ENCODE results near the gene CCDC74B. TPM values are rescaled to one million over a fixed set of nuclear protein-coding genes. Genes with fewer than 3 reads are reported as not detected.
"Not testable (repeated sequence)": the region's sequence is repeated elsewhere in the genome, so short reads cannot be mapped to it uniquely, and the experiment has no call there.

CCDC74B gene

DNA sequence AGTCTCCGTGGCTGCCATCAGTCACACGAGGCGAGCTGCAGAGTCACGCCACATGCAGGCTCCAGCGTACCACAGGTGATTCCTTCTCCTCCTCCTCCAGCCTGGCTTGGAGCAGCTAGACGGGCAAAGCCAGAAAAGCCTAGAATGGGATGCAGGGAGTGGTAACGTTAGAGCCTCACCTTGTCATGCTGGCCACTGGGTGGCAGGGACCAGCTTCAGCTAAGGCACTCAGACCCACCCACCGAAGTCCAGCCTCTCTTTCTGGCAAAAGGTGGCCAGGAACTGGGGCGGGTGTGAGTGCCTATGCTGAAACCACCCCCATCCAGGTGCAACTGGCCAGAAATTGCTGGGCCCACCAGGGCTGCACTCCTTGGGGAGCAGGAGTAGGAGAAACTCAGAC is 17.2 kb downstream of the CCDC74B start:
- H3K23ac ChIP-seq (ENCODE audit: low read depth, low read length, poor library complexity); H2BK120ac ChIP-seq (ENCODE audit: low read depth, low read length); H3K9me3 ChIP-seq (replicated peaks in 1 of 2; ENCODE audit: control insufficient read depth in 2 of 2, insufficient read depth in 1 of 2, low read depth in 1 of 2, low read length in 2 of 2); H2BK12ac ChIP-seq (ENCODE audit: low read length); H3K18ac ChIP-seq (ENCODE audit: low read length); H2BK5ac ChIP-seq (ENCODE audit: low read length); DNase-seq (ENCODE audit: low spot score); H3K4me1 ChIP-seq (ENCODE audit: control insufficient read depth in 2 of 2, insufficient read depth in 1 of 2, low read depth in 1 of 2, low read length in 2 of 2); H3K36me3 ChIP-seq (replicated peaks in 1 of 2; ENCODE audit: control insufficient read depth in 2 of 2, insufficient read depth in 2 of 2, low read length in 2 of 2); H3K4ac ChIP-seq (ENCODE audit: low read length); H3K27ac ChIP-seq (replicated peaks; ENCODE audit: low read length); H3K9ac ChIP-seq (ENCODE audit: low read depth, low read length, poor library complexity); H2AFZ ChIP-seq (ENCODE audit: low read length); H4K8ac ChIP-seq (ENCODE audit: low read depth, low read length); H4K91ac ChIP-seq (ENCODE audit: low read depth, low read length, poor library complexity); H3K27me3 ChIP-seq (ENCODE audit: control insufficient read depth in 3 of 3, insufficient read depth in 3 of 3, low read depth in 1 of 3, low read length in 3 of 3); H3K79me1 ChIP-seq (ENCODE audit: low read depth, low read length); H3K14ac ChIP-seq (ENCODE audit: low read length); H2AK5ac ChIP-seq (ENCODE audit: low read depth, low read length); H3K4me2 ChIP-seq (ENCODE audit: insufficient read depth, low read length, poor library complexity, severe bottlenecking); H2BK15ac ChIP-seq (ENCODE audit: low read length); H3K4me3 ChIP-seq (ENCODE audit: low read length in 2 of 2): not testable (repeated sequence)
- WGBS, 2 donors (ENCODE audit: extremely low coverage in 2 of 2, insufficient read length in 2 of 2, insufficient replicate concordance in 1 of 2), result no CpG with 5 or more reads among the region's 9 CpGs

DNA sequence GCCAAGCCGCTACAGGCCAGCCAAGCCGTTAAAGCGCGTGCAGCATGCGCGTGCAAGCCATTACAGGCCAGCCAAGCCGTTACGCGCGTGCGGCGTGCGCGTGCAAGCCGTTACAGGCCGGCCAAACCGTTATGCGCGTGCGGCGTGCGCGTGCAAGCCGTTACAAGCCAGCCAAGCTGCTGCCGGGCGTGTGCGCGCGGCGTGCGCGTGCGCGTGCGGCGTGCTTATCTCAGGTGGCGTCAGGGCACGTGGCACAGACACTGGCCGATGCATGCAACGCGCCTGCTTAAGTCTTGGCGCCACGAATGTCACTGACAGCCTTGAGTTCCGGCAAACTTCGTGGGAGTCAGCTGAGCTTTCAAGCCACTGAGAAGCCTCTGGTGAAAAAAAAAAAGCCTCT is 24.0 kb downstream of the CCDC74B start:
- not testable (repeated sequence) for H2BK15ac ChIP-seq (ENCODE audit: low read length); DNase-seq (ENCODE audit: low spot score); H3K36me3 ChIP-seq (replicated peaks in 1 of 2; ENCODE audit: control insufficient read depth in 2 of 2, insufficient read depth in 2 of 2, low read length in 2 of 2); H3K27me3 ChIP-seq (ENCODE audit: control insufficient read depth in 3 of 3, insufficient read depth in 3 of 3, low read depth in 1 of 3, low read length in 3 of 3); H2BK5ac ChIP-seq (ENCODE audit: low read length); H3K4me3 ChIP-seq (ENCODE audit: low read length in 2 of 2); H3K9me3 ChIP-seq (replicated peaks in 1 of 2; ENCODE audit: control insufficient read depth in 2 of 2, insufficient read depth in 1 of 2, low read depth in 1 of 2, low read length in 2 of 2); H3K4me2 ChIP-seq (ENCODE audit: insufficient read depth, low read length, poor library complexity, severe bottlenecking); H4K8ac ChIP-seq (ENCODE audit: low read depth, low read length); H3K79me1 ChIP-seq (ENCODE audit: low read depth, low read length); H3K14ac ChIP-seq (ENCODE audit: low read length); H3K27ac ChIP-seq (replicated peaks; ENCODE audit: low read length); H4K91ac ChIP-seq (ENCODE audit: low read depth, low read length, poor library complexity); H2AFZ ChIP-seq (ENCODE audit: low read length); H3K9ac ChIP-seq (ENCODE audit: low read depth, low read length, poor library complexity); H3K23ac ChIP-seq (ENCODE audit: low read depth, low read length, poor library complexity); H3K4ac ChIP-seq (ENCODE audit: low read length); H3K18ac ChIP-seq (ENCODE audit: low read length); H2BK12ac ChIP-seq (ENCODE audit: low read length); H3K4me1 ChIP-seq (ENCODE audit: control insufficient read depth in 2 of 2, insufficient read depth in 1 of 2, low read depth in 1 of 2, low read length in 2 of 2); H2AK5ac ChIP-seq (ENCODE audit: low read depth, low read length); H2BK120ac ChIP-seq (ENCODE audit: low read depth, low read length)
- WGBS, 2 donors (ENCODE audit: extremely low coverage in 2 of 2, insufficient read length in 2 of 2, insufficient replicate concordance in 1 of 2), result no CpG with 5 or more reads among the region's 45 CpGs

DNA sequence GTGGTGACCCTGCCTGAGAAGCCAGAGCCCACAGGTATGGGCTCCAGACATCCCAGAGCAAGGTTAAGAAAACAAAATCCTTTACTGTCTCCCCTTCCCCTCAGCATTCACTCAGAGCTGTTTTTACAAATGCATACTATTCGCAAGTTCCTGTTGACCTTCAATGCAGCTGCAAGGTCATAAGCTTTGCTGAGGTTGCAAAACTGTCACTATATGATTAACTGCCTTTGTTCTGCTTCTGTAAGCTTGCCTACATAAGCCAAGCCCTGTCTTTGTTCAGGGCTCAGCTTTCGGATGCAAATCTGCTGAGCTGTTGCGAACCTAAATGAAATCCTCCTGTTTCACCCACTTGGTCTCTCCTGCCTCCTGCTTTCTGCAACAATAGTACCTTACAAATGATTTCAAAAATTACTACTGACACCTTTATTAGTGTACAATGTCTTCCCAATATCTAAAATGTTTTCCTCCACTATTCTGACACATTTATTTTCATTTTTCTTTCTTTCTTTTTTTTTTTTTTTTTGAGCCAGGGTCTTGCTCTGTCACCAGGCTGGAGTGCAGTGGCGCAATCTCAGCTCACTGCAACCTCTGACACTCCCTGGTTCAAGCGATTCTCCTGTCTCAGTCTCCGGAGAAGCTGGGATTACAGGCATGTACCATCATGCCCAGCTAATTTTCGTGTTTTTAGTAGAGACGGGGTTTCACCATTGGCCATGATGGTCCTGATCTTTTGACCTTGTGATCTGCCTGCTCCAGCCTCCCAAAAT is 42.1 kb downstream of the CCDC74B start:
- H3K4me1 ChIP-seq (ENCODE audit: control insufficient read depth in 2 of 2, insufficient read depth in 1 of 2, low read depth in 1 of 2, low read length in 2 of 2); H3K4me3 ChIP-seq (ENCODE audit: low read length in 2 of 2); H3K27ac ChIP-seq (replicated peaks; ENCODE audit: low read length); H3K18ac ChIP-seq (ENCODE audit: low read length); H3K27me3 ChIP-seq (ENCODE audit: control insufficient read depth in 3 of 3, insufficient read depth in 3 of 3, low read depth in 1 of 3, low read length in 3 of 3); H3K4ac ChIP-seq (ENCODE audit: low read length); H3K14ac ChIP-seq (ENCODE audit: low read length); H2BK12ac ChIP-seq (ENCODE audit: low read length); H3K36me3 ChIP-seq (replicated peaks in 1 of 2; ENCODE audit: control insufficient read depth in 2 of 2, insufficient read depth in 2 of 2, low read length in 2 of 2); H2AK5ac ChIP-seq (ENCODE audit: low read depth, low read length); H4K8ac ChIP-seq (ENCODE audit: low read depth, low read length); H3K9ac ChIP-seq (ENCODE audit: low read depth, low read length, poor library complexity); H2AFZ ChIP-seq (ENCODE audit: low read length); H3K9me3 ChIP-seq (replicated peaks in 1 of 2; ENCODE audit: control insufficient read depth in 2 of 2, insufficient read depth in 1 of 2, low read depth in 1 of 2, low read length in 2 of 2); H3K79me1 ChIP-seq (ENCODE audit: low read depth, low read length); H4K91ac ChIP-seq (ENCODE audit: low read depth, low read length, poor library complexity); H2BK15ac ChIP-seq (ENCODE audit: low read length); H3K23ac ChIP-seq (ENCODE audit: low read depth, low read length, poor library complexity); H3K4me2 ChIP-seq (ENCODE audit: insufficient read depth, low read length, poor library complexity, severe bottlenecking); H2BK5ac ChIP-seq (ENCODE audit: low read length); H2BK120ac ChIP-seq (ENCODE audit: low read depth, low read length); DNase-seq (ENCODE audit: low spot score): not testable (repeated sequence)
- WGBS, 2 donors (ENCODE audit: extremely low coverage in 2 of 2, insufficient read length in 2 of 2, insufficient replicate concordance in 1 of 2), result no CpG with 5 or more reads among the region's 8 CpGs

Small RNAs within 50 kb of the gene (small RNA-seq; reads per million reads assigned to genes)
- gene RNU6-1049P (ENCODE audit: insufficient read depth), result not detected
